Hematopoietic multipotent progenitor cell treated with erythropoietin and hydrocortisone succinate and interleukin-3 and kit ligand, for 8 days (in vitro differentiated cells): Measurements from ENCODE around the gene MTIF2.
"Not testable (repeated sequence)": the region's sequence is repeated elsewhere in the genome, so short reads cannot be mapped to it uniquely, and the experiment has no call there.

Experiments
- DNase-seq: peaks from one replicate; pipeline ENCODE4 v3.0.0-alpha.2; 2015

MTIF2 gene

GRCh38 chr2:55239656-55240222 lies 29.3 kb downstream of the MTIF2 start:
- DNase-seq: no peak

DNA sequence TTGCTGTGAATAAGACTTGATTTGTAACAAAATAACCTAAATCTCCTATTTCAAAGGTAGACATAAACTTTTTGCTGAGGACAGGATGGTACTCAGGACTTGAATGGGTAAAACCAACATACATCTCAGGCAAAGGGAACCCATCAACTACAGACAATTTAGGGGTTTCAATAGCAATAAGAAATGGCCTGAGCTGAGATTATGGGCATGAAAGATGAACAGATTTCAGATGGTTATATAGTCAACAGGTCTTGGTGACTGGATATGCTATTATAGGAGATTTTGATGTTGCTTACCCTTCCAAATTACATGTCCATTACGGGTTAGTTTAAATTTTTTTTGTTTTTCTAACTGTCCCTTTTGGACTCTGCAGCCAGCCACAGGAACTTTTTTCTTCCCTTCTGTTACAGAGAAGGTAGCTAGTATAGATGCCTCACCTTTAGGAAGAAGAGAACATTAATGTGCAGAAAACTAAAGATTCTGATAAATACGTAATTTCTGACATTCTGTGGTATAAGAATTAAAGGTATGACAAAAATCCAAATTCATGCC lies 32.0 kb downstream of the MTIF2 start:
- DNase-seq: peak; percentile 20

GRCh38 chr2:55235724-55236538 lies 33.1 kb downstream of the MTIF2 start:
- peak; percentile 35 for DNase-seq

- DNase-seq: no peak
These were observed 35.4 kb downstream of the MTIF2 start for GRCh38 chr2:55233658-55233940.

GRCh38 chr2:55232863-55233657 lies 36.0 kb downstream of the MTIF2 start:
- peak; percentile 55 for DNase-seq

GRCh38 chr2:55232084-55232862 lies 36.8 kb downstream of the MTIF2 start, which contains the start of the genes CLHC1 and RPS27A:
Gene CLHC1, minus strand, starts transcription at chr2:55232293. Its CDS starts 9,882 bp downstream, at chr2:55222411.
Gene RPS27A, plus strand, starts transcription at chr2:55232688. Its CDS starts 137 bp downstream, at chr2:55232825.
- DNase-seq: peak; percentile 98

- no peak for DNase-seq
These were observed 37.4 kb downstream of the MTIF2 start for GRCh38 chr2:55231546-55232083.

DNA sequence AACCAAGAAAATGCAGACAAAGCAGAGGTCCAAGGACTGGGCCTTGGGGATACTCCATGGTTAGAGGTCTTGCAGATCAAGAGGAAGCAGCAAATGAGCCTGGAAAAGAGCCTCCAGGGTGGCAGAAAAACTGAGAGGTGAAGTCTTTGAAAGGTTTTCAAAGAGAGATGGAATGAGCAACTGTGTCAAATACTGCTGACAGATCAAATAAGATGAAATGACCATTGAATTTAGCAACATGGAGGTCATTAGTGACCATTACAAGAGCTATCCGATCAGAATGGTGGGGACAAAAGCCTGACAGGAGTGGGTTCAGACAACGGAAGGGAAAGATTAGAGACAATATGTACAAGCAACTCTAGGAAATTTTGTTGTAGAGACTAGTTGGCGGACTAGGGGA lies 38.5 kb downstream of the MTIF2 start:
- DNase-seq: no peak

- DNase-seq: no peak
These were observed 39.8 kb downstream of the MTIF2 start for GRCh38 chr2:55229221-55229620.

- no peak for DNase-seq
These were observed 40.8 kb downstream of the MTIF2 start for GRCh38 chr2:55228226-55228563.

DNA sequence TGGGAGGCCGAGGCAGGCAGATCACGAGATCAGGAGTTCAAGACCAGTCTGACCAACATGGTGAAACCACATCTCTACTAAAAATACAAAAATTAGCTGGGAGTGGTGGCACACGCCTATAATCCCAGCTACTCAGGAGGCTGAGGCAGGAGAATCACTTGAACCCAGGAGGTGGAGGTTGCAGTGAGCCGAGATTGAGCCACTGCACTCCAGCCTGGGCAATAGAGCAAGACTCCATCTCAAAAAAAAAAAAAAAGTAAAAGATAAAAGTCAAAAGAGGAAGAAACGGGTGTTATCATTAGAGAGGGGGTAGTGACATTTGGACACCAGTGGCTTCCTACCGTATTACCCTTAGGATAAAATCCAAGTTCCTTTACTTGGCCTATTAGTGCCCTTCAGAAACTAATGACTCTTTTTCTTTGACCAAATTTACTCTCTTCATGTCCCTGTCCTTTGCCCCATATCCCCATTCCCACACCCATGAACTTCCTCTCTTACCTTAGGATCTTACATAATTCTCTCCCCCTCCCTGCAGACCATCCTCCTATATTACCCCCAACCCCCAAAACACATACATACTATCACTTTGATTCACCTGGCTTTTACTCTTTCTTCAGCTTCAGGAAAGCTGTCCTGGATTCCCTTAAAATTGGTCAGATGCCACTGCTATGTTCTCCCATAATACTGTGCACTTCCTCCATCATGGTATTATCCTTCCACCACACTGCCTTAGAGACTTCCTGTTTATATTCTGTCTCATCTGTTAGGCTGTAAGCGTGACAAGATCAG lies 41.4 kb downstream of the MTIF2 start:
- DNase-seq: not testable (repeated sequence)

- no peak for DNase-seq
These were observed 43.5 kb downstream of the MTIF2 start for GRCh38 chr2:55225481-55226020.

GRCh38 chr2:55224761-55225261 lies 44.2 kb downstream of the MTIF2 start:
- no peak for DNase-seq

DNA sequence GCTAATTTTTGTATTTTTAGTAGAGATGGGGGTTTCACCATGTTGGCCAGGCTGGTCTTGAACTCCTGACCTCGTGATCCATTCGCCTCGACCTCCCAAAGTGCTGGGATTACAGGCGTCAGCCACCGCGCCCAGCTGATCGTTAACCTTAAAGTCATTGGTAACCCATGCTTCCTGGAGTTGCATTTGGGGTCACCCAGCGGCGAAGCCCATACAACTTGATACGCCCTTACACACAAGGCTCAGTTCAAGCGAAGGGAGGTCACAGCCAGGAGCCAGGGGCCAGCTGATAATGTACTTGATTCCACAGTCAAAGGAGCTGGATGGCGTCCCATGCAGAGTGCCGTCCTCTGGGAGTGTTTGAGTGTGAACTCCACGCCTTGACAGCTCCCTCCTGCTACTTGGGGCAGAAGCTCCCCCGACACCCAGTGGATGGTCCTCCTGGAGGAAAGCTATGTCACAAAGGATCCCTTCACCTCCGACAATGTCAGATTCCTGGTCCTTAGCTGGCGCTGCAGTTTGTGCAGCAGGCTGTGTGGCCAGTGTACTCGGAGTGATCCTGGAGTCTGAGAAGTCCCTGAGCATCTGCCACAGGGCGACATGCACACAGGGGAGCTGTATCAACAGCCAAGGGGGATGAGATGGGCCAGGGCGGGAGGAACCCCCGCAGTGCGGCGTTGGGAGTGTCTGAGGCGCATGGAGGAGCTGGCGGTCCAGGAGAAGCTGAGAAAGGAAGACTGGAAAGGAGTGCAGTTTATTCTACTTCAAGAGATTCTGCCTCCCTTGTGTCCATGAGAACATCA lies 44.9 kb downstream of the MTIF2 start:
- DNase-seq: no peak

- DNase-seq: no peak
These were observed 55.2 kb downstream of the MTIF2 start for GRCh38 chr2:55213822-55214221.

GRCh38 chr2:55204950-55205349 lies 64.1 kb downstream of the MTIF2 start:
- no peak for DNase-seq

GRCh38 chr2:55204536-55204935 lies 64.5 kb downstream of the MTIF2 start:
- no peak for DNase-seq

DNA sequence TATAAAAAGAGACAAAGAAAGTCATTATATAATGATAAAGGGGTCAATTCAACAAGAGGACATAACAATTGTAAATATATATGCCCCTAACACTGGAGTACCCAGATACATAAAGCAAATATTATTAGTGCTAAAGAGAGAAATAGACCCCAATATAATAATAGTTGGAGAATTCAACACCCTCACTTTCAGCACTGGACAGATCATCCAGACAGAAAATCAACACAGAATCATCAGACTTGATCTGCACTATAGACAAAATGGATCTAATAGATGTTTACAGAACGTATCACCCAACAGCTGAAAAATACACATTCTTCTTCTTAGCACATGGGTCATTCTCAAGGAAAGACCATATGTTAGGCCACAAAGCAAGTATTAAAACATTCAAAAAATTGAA lies 68.6 kb downstream of the MTIF2 start:
- DNase-seq: no peak

GRCh38 chr2:55196526-55196925 lies 72.5 kb downstream of the MTIF2 start:
- DNase-seq: no peak

DNA sequence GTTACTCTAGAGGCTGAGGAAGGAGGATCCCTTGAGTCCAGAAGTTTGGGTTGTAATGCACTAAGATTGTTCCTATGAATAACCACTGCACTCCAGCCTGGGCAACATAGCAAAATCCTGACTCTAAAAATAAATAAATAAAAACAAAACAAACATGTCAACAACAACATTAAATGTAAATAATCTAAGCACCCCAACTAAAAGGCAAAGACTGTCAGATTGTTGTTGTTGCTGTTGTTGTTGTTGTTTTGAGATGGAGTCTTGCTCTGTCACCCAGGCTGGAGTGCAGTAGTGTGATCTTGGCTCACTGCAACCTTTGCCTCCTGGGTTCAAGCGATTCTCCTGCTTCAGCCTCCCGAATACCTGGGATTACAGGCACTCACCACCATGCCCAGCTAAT lies 77.1 kb downstream of the MTIF2 start:
- not testable (repeated sequence) for DNase-seq
